ENCODE data around the gene TBX15.
"Not testable (repeated sequence)": the region's sequence is repeated elsewhere in the genome, so short reads cannot be mapped to it uniquely, and the experiment has no call there.

Gene TBX15

DNA sequence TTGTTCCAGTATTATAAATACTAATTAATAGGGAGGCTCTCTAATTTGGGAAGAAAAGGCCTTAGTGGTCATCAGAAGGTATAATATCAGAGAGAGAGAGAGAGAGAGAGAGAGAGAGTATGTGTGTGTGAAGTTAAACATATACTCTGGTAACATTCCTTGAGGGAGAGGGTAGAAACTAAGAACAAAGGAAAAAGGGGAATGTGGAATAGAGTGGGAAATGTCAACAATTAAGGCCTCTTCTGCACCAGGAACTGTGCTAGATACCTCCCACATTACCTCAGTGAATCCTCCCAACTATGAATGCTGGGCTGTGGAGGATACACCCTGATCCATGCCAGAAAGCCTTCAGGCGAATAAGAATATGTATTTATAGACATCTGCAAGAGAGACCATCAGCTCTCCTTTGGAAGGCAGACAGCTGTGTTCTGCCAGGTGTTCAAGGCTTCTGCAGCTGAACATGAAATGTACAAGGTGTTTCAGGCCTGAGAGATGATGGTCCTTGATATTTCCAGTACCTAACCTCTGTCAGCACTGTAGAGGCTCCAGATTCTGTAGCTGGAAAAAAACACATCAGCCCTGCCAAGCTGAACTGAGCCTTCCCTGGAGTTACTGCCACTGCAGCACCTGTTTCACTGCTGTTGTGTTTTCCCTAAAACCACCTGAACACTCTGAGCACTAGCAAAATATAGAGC is 29.1 kb downstream of the TBX15 start:
- no peak for DNase-seq (ENCODE audit: low read depth in 2 of 2)

DNA sequence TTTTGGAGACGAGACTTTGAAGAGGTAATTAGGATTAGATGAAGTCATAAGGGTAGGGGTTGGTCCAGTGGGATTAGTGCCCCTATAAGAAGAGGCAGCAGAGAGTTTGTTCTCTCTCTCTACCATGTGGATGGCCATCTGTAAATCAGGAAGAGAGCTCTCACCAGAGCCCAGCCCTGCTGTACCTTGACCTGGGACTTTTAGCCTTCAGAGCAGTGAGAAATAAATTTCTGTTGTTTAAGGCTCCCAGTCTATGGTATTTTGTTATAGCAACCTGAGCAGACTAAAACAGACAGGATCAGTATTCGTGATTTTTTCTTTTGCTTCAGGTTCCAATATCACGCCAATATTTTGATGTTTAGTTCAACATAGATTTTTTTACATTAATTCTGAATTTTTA is 30.0 kb downstream of the TBX15 start:
- no peak for DNase-seq (ENCODE audit: low read depth in 2 of 2)

DNA sequence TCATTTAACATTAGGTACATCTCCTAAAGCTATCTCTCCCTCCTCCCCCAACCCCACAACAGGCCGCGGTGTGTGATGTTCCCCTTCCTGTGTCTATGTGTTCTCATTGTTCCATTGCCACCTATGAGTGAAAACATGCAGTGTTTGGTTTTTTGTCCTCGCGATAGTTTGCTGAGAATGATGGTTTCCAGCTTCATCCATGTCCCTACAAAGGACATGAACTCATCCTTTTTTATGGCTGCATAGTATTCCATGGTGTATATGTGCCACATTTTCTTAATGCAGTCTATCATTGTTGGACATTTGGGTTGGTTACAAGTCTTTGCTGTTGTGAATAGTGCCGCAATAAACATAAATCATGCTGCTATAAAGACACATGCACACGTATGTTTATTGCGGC is 30.6 kb downstream of the TBX15 start:
- not testable (repeated sequence) for DNase-seq (ENCODE audit: low read depth in 2 of 2)

DNA sequence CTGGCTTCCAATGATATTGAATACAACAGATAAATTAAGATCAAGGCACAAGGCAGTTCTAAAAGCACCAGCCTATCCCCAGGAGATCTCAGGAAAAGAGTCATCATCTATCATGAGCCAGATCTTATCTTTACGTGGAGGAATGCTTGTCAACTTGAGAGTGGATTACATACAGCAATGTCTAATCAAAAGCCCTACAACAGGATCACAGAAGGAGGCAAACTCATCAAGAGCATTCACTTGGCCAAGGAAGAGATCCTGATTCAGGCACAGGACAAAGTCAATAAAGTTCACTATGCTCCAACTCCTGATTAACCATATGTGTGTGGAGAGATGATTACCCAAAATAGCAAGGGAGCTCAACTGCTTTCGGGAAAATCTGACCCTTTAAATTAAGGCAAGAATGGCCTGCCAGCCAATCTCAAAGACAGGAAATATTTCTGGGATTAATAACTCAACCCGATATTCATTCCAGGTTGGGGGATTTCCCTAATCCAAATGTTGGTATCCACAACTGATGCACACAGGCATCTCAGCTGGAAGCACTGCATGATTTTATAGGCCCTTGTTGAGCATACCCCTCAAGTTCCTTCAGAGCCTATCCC is 33.7 kb downstream of the TBX15 start:
- no peak for DNase-seq (ENCODE audit: low read depth in 2 of 2)

DNA sequence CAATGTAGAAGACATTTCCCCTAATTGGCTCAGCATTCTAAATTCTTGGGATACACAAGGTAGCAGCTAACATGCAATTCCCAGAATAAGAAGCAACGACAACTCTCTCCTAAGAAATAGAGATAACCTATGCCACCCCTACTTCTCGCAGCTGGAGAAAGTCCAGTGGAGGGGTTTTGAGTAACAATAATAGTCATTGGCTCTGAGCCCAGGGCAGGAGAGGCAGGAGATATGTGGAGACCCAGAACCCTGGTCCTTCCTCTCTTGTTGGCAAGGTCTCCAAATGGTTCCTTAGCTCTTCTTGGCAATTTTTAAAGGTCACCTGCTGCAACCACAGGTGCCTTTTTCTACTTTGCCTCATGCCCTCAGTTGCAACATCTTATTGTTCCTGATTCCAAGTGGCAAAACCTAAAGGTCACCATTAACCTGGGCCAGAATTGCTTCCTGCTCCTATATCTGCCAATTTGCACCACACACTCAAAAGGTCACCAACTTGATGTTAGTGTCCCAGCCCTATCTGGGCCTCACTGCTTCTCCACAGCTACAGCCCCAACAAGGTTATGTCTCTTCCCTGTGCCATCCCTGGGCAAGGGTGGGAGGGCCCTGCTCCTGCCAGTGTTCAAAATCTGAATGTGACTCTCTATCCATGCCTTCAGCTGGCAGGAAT is 36.7 kb downstream of the TBX15 start:
- DNase-seq (ENCODE audit: low read depth in 2 of 2): no peak

DNA sequence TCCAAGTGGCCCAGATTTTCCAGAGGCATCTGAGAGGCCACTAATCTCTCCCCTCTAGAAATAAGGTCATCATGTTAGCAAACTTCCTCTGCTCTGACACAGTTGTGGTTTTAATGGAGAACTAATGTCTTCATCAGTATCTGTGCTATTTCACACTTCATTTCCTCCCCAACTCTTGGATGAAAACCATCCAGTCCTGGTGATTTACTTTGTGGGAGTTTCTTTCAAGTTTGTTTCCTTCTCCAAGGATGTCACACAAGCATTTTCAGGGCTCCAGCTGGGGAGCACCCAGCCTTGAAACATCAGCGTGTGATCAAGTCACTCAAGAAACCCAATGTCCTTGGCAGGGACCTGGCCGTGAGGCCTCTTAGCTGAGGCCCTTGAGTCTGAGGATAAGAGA is 38.8 kb downstream of the TBX15 start:
- DNase-seq (ENCODE audit: low read depth in 2 of 2): no peak

DNA sequence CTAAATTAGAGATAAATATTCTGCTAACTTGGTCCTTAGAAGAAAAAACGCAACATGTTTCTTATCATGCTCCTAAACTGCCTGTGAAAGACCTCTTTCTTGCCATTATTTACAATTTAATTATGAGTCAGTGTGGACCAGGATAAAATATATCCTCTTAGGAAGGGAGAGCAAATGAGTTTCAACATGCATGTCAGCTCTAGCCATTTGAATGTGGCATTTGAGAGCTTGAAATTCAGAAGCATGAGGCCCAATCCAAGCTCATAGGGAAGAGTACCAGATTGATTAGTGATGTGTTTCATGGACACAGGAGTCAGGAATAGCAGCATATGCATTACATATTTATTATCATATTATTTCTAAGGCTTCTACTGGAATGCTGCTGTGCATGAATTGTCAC is 39.3 kb downstream of the TBX15 start:
- no peak for DNase-seq (ENCODE audit: low read depth in 2 of 2)

DNA sequence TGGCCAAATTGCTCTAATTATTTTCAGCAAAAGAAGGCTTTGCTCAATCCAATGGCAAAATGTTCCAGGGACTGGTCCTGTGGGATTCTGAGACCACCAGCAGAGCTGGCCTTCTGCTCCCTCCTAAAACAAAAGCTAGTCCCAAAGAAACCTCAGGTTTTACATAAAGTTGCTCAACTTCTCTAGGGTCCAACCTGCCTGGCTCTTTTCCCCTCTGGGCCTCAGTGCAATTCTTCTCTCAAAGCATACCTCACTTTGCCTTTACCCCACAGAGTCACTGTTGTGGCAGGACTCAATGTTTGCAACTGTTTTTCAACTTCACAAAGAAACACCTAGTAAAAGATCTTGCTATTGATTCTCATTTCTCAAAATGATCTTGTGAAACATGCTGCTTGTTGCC is 39.8 kb downstream of the TBX15 start:
- DNase-seq (ENCODE audit: low read depth in 2 of 2): no peak

DNA sequence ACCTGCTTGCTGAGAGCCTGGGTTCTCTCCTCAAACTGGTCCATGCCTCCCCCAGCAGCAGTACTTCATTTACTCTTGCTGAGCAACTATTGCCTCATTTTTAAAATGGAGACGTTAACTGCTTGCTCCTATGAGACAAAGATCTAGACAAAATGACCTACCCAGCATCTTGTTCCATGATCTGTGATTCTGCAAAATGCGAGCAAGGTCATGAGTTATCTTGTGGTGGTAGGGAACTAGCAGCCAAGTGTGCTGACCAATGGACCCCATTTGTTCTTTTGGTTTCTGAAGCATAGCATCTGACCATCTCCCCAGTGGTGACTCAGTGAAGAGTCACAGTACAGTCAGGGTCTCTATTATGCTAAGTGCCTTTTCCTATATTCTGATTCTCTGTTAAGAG is 40.4 kb downstream of the TBX15 start:
- DNase-seq (ENCODE audit: low read depth in 2 of 2): no peak

DNA sequence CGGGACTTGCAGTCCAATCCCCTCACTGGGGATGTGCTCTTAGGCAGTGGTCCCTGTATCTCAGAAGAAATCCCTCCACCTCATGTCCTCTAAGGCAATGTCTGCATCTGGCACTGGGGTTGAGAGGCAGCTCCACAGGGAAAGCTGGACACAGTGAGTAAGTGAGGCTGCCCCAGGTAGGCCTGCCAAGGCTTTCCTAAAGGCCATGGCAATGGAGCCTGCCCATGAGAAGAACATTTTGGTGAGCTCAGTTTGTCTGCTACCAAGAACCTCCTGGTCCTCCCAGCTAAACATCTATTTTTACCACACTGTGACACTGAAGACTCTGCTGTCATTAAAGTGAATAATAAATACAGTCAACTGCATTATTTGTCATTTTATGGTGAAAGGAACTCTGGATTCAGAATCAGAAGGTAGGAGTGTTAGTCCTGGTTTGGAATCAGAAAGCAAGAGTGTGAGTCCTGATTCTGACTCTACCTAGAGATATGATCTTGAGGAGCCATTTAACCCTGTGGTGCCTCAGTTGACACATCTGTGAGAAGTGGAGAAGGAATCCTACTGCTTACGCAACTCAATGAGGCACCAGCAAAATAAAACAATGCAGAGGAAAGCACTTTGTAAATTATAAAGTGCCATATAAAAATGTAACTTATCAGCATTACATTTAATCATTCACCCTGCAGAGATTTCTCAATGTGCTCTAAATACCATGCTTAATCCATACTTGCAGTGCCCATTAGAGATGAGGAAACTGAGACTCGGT is 41.0 kb downstream of the TBX15 start:
- no peak for DNase-seq (ENCODE audit: low read depth in 2 of 2)

DNA sequence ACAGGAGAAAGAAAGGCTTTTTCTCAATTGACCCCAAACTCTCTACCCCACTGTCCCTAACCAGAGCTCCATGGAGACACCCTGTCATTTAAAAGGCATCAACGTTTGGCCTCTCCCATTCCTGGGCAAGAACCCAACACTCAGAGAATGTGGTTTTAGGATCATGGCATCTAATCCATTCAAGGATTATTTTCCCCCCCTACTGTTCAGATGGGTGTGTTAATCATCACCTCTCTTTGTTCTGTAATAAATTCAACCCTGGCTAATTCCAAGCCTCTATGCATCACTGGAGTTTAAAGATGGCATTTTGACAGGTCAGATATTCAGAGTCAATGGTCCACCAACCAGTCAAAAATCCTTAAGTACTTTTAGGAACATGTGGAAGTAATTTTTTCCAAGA is 42.7 kb downstream of the TBX15 start:
- no peak for DNase-seq (ENCODE audit: low read depth in 2 of 2)

DNA sequence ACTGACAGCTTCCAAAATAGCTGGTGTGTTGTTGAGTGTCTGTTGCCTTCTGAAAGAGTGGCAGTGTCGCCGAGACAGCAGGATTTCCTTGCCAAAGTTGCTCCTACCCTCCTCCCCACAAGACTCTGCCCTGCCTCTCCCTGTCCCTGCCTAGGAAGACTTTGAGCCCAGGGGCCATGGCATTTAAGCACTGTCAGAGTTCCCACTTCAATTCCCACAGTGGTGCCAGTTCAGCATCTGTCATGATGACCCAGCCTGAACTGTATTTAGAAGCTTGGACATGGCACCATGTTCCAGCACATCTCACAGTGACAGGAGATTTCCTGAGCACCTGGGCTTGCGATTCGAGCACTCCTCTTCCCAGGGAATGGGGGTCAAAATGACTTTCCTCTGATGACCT is 43.6 kb downstream of the TBX15 start:
- no peak for DNase-seq (ENCODE audit: low read depth in 2 of 2)

DNA sequence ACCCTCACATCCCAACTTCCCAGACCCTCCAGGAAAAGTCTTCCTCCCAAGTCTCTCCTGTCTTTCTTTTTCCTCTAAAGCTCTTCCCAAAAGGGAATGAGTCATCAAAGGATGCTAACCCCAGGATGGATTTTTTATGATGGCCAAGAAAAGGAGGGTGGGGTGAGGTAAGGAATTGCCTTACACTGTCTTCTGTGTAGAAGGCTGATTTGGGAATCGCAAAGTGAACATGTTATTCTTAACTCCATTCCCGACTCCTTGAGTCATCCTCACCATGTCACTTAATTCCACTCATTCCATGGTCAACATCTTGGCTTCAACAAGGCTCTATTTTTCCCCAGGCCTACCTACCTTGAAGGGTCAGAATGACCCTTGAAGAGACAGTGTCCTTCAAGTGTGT is 44.0 kb downstream of the TBX15 start:
- no peak for DNase-seq (ENCODE audit: low read depth in 2 of 2)

DNA sequence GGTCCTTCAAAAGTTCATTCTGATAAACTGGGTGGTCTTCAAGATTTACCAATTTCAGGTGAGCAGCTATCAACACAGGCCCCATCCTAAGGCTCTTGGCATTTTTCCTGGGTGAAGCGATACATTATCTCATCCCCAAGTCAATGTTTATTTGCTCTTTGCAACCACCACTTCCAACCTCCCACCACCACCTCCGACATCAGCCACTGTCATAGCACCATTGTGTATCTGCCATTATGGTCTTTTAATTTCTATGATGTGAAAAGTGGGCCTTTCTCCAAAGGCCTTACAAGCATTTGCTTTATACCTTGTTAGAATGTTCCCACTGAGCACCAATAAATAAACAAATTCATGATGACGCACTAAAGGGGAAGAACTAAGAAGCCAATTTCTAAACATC is 47.2 kb downstream of the TBX15 start:
- DNase-seq (ENCODE audit: low read depth in 2 of 2): no peak

DNA sequence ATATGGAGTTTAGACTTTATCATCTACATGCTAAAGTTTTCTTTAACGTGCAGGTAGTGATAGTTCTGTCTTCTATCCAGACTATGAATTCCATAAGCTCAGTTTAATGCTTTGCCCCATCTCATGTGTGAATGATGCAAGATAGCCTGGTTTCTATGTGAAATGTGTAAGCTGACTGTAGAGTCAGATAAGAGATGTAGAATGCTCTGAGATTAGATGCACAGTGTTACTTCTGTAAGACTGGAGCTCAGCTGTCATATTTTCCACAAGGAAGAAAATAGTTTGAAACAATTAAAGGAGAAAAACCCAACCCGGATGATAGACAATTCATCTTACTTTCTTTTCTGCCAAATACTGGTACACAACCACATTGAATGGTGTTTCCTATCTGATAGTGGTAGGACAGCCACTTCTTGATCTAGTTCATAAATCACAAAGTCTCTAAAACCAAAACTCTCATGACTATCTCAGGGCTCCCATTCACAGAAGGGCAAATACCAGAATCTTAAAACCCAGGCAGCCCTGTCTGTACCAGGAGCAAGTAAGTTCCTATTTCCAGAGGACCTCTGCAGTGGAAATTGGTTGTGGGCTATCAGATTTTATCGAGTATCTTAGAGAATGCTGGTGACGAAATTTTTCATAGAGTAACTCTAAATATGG is 50.6 kb downstream of the TBX15 start:
- DNase-seq (ENCODE audit: low read depth in 2 of 2): no peak

DNA sequence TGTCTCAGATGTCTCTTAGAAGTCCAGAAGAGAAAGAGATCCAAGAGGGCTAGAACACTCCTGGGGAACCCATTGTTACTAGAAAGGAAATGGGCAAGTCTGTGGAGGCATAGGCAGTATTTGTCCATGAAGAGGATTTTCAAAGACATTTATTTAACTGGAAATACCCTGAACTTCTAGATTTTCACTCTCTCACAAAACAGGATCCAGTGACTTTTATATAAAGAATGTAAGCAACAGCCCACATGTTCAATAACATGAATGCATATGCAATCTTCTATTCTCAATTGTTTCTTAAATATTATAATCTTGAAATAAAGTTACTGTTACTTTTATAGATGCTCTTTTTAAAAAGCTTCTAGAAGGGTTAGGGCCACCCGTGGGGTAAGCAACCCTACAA is 53.4 kb downstream of the TBX15 start:
- no peak for DNase-seq (ENCODE audit: low read depth in 2 of 2)

DNA sequence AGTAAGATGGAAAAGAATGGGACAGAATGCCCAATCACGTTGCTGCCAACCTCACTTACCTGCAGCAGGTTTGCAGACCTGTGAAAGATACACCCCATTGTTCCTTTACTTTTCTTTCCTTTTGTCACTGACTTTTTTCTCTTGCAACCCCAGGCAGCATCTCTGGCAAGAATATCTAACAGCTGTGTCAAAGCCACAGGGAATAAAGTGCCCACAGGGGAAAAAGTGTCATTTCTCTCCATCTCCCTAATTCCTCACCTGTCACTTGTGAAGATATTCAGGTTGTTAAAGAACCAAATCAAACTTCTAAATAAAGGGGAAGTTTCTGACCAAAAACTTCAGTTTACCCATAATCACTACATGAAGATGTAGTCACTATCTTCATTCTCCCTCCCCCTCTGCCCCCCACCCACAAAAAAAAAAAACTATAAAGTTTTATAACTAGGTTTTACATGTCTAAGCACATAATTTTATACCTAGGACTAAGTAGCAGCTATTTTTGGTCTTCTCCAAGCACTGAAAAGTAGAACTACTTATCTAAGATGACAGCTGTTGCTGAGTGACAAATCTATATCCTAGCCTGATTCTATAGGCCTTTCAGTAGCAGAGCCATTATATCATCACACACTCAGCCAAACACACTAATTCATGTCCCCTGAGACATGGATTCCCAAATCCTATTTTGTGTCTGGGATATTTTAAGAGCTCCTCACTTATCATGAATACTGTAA is 54.9 kb downstream of the TBX15 start:
- DNase-seq (ENCODE audit: low read depth in 2 of 2): no peak

DNA sequence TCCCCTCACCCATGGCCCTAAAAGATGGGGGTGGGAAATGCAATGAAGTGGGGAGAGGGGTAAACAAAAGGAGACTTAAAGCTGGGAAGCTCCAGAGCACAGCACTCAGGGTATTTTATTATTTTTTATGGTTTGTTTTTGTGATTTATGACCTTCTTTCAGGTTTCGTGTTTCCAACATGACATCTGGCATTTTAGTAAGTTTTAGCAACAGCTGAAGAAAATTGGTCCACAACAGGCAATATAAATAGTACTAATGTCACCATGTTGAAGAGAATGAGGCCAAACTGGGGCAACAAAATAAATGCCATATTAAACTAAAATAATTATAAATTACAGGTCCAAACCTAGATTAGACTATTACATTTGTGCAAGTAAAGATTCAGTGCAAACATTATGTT is 56.3 kb downstream of the TBX15 start:
- DNase-seq (ENCODE audit: low read depth in 2 of 2): no peak

DNA sequence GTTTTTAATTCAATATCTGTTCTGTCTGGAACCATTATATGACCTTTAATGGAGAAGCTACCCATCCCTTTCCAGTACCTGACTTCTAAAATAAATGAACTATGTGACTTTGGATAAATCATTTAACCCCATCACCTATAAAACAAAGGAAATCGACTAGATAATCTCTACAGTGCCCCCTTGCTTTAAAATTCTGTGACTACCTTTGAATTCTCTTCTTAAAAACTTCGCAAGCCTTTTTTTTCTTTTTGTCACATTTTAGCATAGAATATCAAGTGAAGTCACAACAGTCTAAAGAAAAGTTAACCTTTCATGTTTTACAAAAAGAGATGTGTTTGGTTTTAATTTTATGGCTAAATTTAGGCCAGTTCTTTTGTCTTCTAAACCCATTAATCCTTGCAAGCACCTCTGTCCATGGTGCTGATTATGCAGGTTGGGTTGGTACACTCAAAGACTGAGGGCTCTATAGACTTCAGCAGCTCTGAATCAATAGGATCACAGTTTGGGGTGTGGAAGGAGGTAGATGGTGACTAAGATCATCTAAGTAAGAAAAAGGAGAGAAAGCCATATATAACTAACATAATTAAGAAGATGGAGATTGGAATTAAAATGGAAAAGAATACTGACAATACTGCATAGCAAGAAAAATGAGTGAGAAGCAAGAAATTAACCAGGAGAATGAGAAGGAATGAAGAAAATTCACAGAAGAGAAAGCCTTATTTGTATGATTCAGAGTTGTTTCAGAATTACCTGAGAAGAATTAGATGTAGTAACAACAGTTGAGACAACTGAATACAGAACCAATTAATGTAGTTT is 59.2 kb downstream of the TBX15 start:
- DNase-seq (ENCODE audit: low read depth in 2 of 2): no peak

DNA sequence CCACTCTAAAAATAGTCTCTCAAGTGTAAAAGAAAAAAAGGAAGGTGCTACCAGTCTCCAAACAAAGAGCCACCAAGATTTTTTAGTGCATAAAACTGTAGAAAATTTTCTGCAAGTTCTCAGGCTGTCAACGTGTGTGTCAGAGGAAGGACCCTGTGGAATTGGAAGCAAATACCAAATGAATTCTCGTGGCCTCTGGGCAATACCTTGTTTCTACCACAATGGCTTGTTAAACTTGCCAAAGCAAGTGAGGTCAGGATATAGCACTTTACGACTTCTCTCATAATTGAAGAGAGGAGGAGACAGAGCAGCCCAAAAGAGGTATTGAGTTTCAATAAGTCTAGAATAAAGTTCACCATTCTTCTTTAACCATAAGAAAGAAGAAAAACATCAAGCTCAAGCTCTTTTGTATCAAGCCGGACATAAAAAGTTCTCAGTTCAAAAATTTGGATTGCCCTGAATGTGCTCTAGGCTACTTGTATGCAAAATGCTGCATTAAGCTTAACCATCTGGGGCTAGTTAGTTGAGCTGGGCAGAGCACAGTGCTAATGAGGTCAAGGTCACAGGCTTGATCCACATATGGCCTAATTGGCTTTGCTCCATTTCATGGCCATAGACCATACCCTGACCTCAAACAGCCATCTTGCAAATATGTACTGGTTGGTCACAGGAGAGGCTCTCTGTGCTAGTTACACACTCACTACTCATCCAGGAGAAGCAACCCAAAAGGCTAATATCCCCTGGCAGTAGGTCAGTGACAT is 60.5 kb downstream of the TBX15 start:
- no peak for DNase-seq (ENCODE audit: low read depth in 2 of 2)
